ENCODE measurements around the gene MAP2K2.
"Not testable (repeated sequence)": the region's sequence is repeated elsewhere in the genome, so short reads cannot be mapped to it uniquely, and the experiment has no call there.

Gene MAP2K2

GRCh38 chr19:4123615-4124568 lies at the start of gene MAP2K2:
MAP2K2 (minus strand) TSS chr19:4124122; CDS start chr19:4123875, 247 bp downstream.
- DNase-seq (ENCODE audit: low spot score), result peak; percentile 100

GRCh38 chr19:4172861-4173473 lies 49.0 kb upstream of the MAP2K2 start:
- peak; percentile 78 for DNase-seq (ENCODE audit: low spot score)

- no peak for DNase-seq (ENCODE audit: low spot score)
Measured at GRCh38 chr19:4171676-4172075, 47.8 kb upstream of the MAP2K2 start.

GRCh38 chr19:4164262-4164661 lies 40.3 kb upstream of the MAP2K2 start:
- no peak for DNase-seq (ENCODE audit: low spot score)

- DNase-seq (ENCODE audit: low spot score), result no peak
Measured at GRCh38 chr19:4161415-4162077, 37.6 kb upstream of the MAP2K2 start.

- not testable (repeated sequence) for DNase-seq (ENCODE audit: low spot score)
Measured at GRCh38 chr19:4157971-4158370, 34.0 kb upstream of the MAP2K2 start.

- DNase-seq (ENCODE audit: low spot score), result no peak
Measured at GRCh38 chr19:4157164-4157563, 33.2 kb upstream of the MAP2K2 start.

GRCh38 chr19:4154571-4155312 lies 30.8 kb upstream of the MAP2K2 start:
- no peak for DNase-seq (ENCODE audit: low spot score)

- DNase-seq (ENCODE audit: low spot score), result no peak
Measured at GRCh38 chr19:4152241-4152998, 28.5 kb upstream of the MAP2K2 start.

- no peak for DNase-seq (ENCODE audit: low spot score)
Measured at GRCh38 chr19:4151623-4152022, 27.7 kb upstream of the MAP2K2 start.

- DNase-seq (ENCODE audit: low spot score), result no peak
Measured at GRCh38 chr19:4149518-4150288, 25.8 kb upstream of the MAP2K2 start.

GRCh38 chr19:4144666-4145249 lies 20.8 kb upstream of the MAP2K2 start:
- peak; percentile 74 for DNase-seq (ENCODE audit: low spot score)

GRCh38 chr19:4142916-4143315 lies 19.0 kb upstream of the MAP2K2 start:
- DNase-seq (ENCODE audit: low spot score), result not testable (repeated sequence)

GRCh38 chr19:4140237-4140711 lies 16.4 kb upstream of the MAP2K2 start:
- DNase-seq (ENCODE audit: low spot score), result peak; percentile 86

- DNase-seq (ENCODE audit: low spot score), result peak; percentile 85
Measured at GRCh38 chr19:4139614-4140236, 15.8 kb upstream of the MAP2K2 start.

- no peak for DNase-seq (ENCODE audit: low spot score)
Measured at GRCh38 chr19:4138445-4138844, 14.5 kb upstream of the MAP2K2 start.

- DNase-seq (ENCODE audit: low spot score), result no peak
Measured at GRCh38 chr19:4136680-4137088, 12.8 kb upstream of the MAP2K2 start.

- not testable (repeated sequence) for DNase-seq (ENCODE audit: low spot score)
Measured at GRCh38 chr19:4135386-4135785, 11.5 kb upstream of the MAP2K2 start.

GRCh38 chr19:4134351-4134750 lies 10.4 kb upstream of the MAP2K2 start:
- DNase-seq (ENCODE audit: low spot score), result no peak

Data from AG20443 (cell line).